HCT116 (cell line): ENCODE data around the gene ST3GAL2.

Experiments used
- ELF1 ChIP-seq: IDR thresholded peaks from 2 replicates; pipeline ENCODE4 v1.6.1; 2012; ENCODE audit warnings: low read depth, borderline replicate concordance
- EZH2 ChIP-seq: fragments of 200-600 bp; sonication (generic); IDR thresholded peaks from 2 replicates; pipeline ENCODE4 v1.6.1; 2017; ENCODE audit warnings: antibody characterized with exemption, mixed run types
- JUND ChIP-seq: IDR thresholded peaks from 2 replicates; pipeline ENCODE4 v1.6.1; 2012
- POLR2A ChIP-seq: IDR thresholded peaks from 2 replicates; pipeline ENCODE4 v1.7.0; 2011; ENCODE audit warnings: borderline replicate concordance; ENCODE audit not compliant: insufficient read depth, insufficient read length; ENCODE audit errors: extremely low read depth
- POLR2AphosphoS5 ChIP-seq: IDR thresholded peaks from 2 replicates; pipeline ENCODE4 v1.6.1; 2011; ENCODE audit warnings: mild to moderate bottlenecking, low read depth, low read length, moderate library complexity
- SP1 ChIP-seq: IDR thresholded peaks from 2 replicates; pipeline ENCODE4 v1.6.1; 2012; ENCODE audit warnings: low read depth
- SRF ChIP-seq: IDR thresholded peaks from 2 replicates; pipeline ENCODE4 v1.6.1; 2012; ENCODE audit warnings: low read depth
- ZNF274 ChIP-seq: fragments of 200-500 bp; sonication (Bioruptor generic); IDR thresholded peaks from 2 replicates; pipeline ENCODE4 v1.6.1; 2014; ENCODE audit warnings: mild to moderate bottlenecking, low read depth, low read length, inconsistent platforms
- TF ChIP-seq, protein P1 (sequence below), 3 experiments: fragments of 200-600 bp in 1 of 3; sonication (generic) in 1 of 3; IDR thresholded peaks in 2 of 3; conservative IDR thresholded peaks in 1 of 3; 2 replicates each; pipeline ENCODE4 v1.5.1; 2012 to 2017; ENCODE audit warnings: low read depth in 2 of 3, low read length in 2 of 3, antibody characterized with exemption in 1 of 3, borderline replicate concordance in 1 of 3, control low read depth in 1 of 3, mild to moderate bottlenecking in 1 of 3, mixed read lengths in 1 of 3, mixed run types in 1 of 3, moderate library complexity in 1 of 3; ENCODE audit not compliant: insufficient read depth in 1 of 3
- TF ChIP-seq, protein P2 (sequence below): IDR thresholded peaks from 2 replicates; pipeline ENCODE4 v1.6.1; 2012
- TF ChIP-seq, protein P3 (sequence below): IDR thresholded peaks from 2 replicates; pipeline ENCODE4 v1.6.1; 2012; ENCODE audit warnings: low read depth

- no peak for TF ChIP-seq POLR2AphosphoS5
- TF ChIP-seq, protein P1, sequence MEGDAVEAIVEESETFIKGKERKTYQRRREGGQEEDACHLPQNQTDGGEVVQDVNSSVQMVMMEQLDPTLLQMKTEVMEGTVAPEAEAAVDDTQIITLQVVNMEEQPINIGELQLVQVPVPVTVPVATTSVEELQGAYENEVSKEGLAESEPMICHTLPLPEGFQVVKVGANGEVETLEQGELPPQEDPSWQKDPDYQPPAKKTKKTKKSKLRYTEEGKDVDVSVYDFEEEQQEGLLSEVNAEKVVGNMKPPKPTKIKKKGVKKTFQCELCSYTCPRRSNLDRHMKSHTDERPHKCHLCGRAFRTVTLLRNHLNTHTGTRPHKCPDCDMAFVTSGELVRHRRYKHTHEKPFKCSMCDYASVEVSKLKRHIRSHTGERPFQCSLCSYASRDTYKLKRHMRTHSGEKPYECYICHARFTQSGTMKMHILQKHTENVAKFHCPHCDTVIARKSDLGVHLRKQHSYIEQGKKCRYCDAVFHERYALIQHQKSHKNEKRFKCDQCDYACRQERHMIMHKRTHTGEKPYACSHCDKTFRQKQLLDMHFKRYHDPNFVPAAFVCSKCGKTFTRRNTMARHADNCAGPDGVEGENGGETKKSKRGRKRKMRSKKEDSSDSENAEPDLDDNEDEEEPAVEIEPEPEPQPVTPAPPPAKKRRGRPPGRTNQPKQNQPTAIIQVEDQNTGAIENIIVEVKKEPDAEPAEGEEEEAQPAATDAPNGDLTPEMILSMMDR (IDR thresholded peaks at IDR 0.05 in 2 of 3, conservative IDR thresholded peaks at IDR 0.05 in 1 of 3; ENCODE audit: borderline replicate concordance in 1 of 3, insufficient read depth in 1 of 3, low read depth in 2 of 3, low read length in 2 of 3), result no peak
- TF ChIP-seq SRF, result no peak
- TF ChIP-seq, protein P2, sequence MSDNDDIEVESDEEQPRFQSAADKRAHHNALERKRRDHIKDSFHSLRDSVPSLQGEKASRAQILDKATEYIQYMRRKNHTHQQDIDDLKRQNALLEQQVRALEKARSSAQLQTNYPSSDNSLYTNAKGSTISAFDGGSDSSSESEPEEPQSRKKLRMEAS, result no peak
- no peak for TF ChIP-seq SP1
- no peak for TF ChIP-seq JUND
- no peak for TF ChIP-seq POLR2A
- TF ChIP-seq, protein P3, sequence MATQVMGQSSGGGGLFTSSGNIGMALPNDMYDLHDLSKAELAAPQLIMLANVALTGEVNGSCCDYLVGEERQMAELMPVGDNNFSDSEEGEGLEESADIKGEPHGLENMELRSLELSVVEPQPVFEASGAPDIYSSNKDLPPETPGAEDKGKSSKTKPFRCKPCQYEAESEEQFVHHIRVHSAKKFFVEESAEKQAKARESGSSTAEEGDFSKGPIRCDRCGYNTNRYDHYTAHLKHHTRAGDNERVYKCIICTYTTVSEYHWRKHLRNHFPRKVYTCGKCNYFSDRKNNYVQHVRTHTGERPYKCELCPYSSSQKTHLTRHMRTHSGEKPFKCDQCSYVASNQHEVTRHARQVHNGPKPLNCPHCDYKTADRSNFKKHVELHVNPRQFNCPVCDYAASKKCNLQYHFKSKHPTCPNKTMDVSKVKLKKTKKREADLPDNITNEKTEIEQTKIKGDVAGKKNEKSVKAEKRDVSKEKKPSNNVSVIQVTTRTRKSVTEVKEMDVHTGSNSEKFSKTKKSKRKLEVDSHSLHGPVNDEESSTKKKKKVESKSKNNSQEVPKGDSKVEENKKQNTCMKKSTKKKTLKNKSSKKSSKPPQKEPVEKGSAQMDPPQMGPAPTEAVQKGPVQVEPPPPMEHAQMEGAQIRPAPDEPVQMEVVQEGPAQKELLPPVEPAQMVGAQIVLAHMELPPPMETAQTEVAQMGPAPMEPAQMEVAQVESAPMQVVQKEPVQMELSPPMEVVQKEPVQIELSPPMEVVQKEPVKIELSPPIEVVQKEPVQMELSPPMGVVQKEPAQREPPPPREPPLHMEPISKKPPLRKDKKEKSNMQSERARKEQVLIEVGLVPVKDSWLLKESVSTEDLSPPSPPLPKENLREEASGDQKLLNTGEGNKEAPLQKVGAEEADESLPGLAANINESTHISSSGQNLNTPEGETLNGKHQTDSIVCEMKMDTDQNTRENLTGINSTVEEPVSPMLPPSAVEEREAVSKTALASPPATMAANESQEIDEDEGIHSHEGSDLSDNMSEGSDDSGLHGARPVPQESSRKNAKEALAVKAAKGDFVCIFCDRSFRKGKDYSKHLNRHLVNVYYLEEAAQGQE, result no peak
- no peak for TF ChIP-seq ZNF274
- TF ChIP-seq ELF1, result no peak
- TF ChIP-seq EZH2, result no peak
Measured at GRCh38 chr16:70419384-70420327, 19.2 kb downstream of the ST3GAL2 start.
